ENCODE measurements around the gene SLIT3.

SLIT3 gene

GRCh38 chr5:168850683-168851082 lies 450.3 kb downstream of the SLIT3 start:
- TF ChIP-seq EZH2phosphoT487 (IDR thresholded peaks at IDR 0.05; ENCODE audit: borderline replicate concordance): no peak
- TF ChIP-seq CTCF (conservative IDR thresholded peaks at IDR 0.05; ENCODE audit: low read length): no peak
- no peaks in the 10 kb centered on the region for H3K9me3 ChIP-seq (ENCODE audit: insufficient read depth, low read depth, low read length)

GRCh38 chr5:168848569-168848968 lies 452.4 kb downstream of the SLIT3 start:
- H3K4me1 ChIP-seq (ENCODE audit: insufficient read depth, low read length, poor library complexity, severe bottlenecking): peaks cover 59% of the 10 kb centered on the region
- H3K4me3 ChIP-seq (ENCODE audit: low read length, poor library complexity, severe bottlenecking): no peak overlapping the region
- no peak overlapping the region for H2AFZ ChIP-seq (ENCODE audit: low read length)
- H3K4me2 ChIP-seq (ENCODE audit: low read depth, low read length, poor library complexity, severe bottlenecking): no peak overlapping the region
- H4K20me1 ChIP-seq (ENCODE audit: insufficient read depth, low read length, poor library complexity, severe bottlenecking): no peaks in the 10 kb centered on the region
- peaks cover 9% of the 10 kb centered on the region for H3F3A ChIP-seq (ENCODE audit: low read depth)
- no peaks in the 10 kb centered on the region for H3K36me3 ChIP-seq (ENCODE audit: insufficient read depth, low read length)
- H3K79me2 ChIP-seq (ENCODE audit: insufficient read depth, low read length): no peaks in the 10 kb centered on the region
- no peaks in the 10 kb centered on the region for H3K27me3 ChIP-seq (ENCODE audit: insufficient read depth, low read length, poor library complexity, severe bottlenecking)
- H3K9me3 ChIP-seq (ENCODE audit: insufficient read depth, low read depth, low read length): no peaks in the 10 kb centered on the region
- no peak overlapping the region for H3K9ac ChIP-seq (ENCODE audit: low read depth, low read length, poor library complexity, severe bottlenecking)
- no peaks in the 10 kb centered on the region for H3K9me2 ChIP-seq (replicated peaks; ENCODE audit: low read depth, low read length)
- TF ChIP-seq EZH2phosphoT487 (IDR thresholded peaks at IDR 0.05; ENCODE audit: borderline replicate concordance) (no peak), CTCF (conservative IDR thresholded peaks at IDR 0.05; ENCODE audit: low read length) (no peak)

More at GRCh38 chr5:168850683-168851082, 450.3 kb downstream of the SLIT3 start:
- Histone ChIP-seq H3K9me2 (replicated peaks; ENCODE audit: low read depth, low read length) (no peaks in the 10 kb centered on the region), H3F3A (ENCODE audit: low read depth) (peaks cover 9% of the 10 kb centered on the region), H3K4me2 (ENCODE audit: low read depth, low read length, poor library complexity, severe bottlenecking) (peak overlapping the region; percentile 44), H2AFZ (ENCODE audit: low read length) (no peak overlapping the region), H3K27me3 (ENCODE audit: insufficient read depth, low read length, poor library complexity, severe bottlenecking) (no peaks in the 10 kb centered on the region), H3K9ac (ENCODE audit: low read depth, low read length, poor library complexity, severe bottlenecking) (peak overlapping the region; percentile 26), H3K4me3 (ENCODE audit: low read length, poor library complexity, severe bottlenecking) (no peak overlapping the region), H4K20me1 (ENCODE audit: insufficient read depth, low read length, poor library complexity, severe bottlenecking) (no peaks in the 10 kb centered on the region), H3K4me1 (ENCODE audit: insufficient read depth, low read length, poor library complexity, severe bottlenecking) (peaks cover 69% of the 10 kb centered on the region), H3K36me3 (ENCODE audit: insufficient read depth, low read length) (no peaks in the 10 kb centered on the region), H3K79me2 (ENCODE audit: insufficient read depth, low read length) (no peaks in the 10 kb centered on the region)

DNA sequence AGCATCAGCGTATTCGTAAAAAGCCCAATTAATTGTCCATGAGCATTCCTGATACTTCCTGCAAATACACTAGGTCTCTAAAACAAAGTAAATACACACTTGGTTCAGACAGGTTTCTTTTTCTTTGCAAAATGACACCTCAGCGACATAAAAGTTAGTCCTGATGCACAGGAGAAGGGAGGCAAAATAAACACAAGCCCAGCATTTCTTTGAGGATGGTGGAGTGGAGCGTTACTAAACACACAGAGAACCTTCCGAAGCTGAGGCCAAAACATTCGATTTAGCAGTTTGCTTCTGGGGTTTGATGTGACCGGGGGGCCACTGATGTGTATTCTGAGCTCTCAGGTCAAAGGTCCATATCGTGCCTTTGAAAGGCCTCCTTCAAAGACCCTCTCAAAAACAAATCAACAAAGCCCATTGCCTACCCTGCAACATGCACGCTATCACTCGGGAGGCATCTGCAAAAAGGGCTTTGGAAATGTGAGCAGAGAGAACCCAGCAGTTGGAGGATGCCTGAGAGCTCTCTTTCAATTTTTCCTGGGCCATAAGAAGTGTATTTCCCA lies 453.3 kb downstream of the SLIT3 start:
- no peaks in the 10 kb centered on the region for H3K27me3 ChIP-seq (ENCODE audit: insufficient read depth, low read length, poor library complexity, severe bottlenecking)
- no peaks in the 10 kb centered on the region for H3K36me3 ChIP-seq (ENCODE audit: insufficient read depth, low read length)
- no peak overlapping the region for H2AFZ ChIP-seq (ENCODE audit: low read length)
- no peaks in the 10 kb centered on the region for H4K20me1 ChIP-seq (ENCODE audit: insufficient read depth, low read length, poor library complexity, severe bottlenecking)
- H3K9ac ChIP-seq (ENCODE audit: low read depth, low read length, poor library complexity, severe bottlenecking): no peak overlapping the region
- no peaks in the 10 kb centered on the region for H3K9me3 ChIP-seq (ENCODE audit: insufficient read depth, low read depth, low read length)
- peaks cover 8% of the 10 kb centered on the region; the same call in 1 of the 2 replicates for H3F3A ChIP-seq (ENCODE audit: low read depth)
- no peak overlapping the region for H3K4me2 ChIP-seq (ENCODE audit: low read depth, low read length, poor library complexity, severe bottlenecking)
- no peak for TF ChIP-seq EZH2phosphoT487 (IDR thresholded peaks at IDR 0.05; ENCODE audit: borderline replicate concordance)
- H3K79me2 ChIP-seq (ENCODE audit: insufficient read depth, low read length): no peaks in the 10 kb centered on the region
- no peak overlapping the region for H3K4me3 ChIP-seq (ENCODE audit: low read length, poor library complexity, severe bottlenecking)
- no peaks in the 10 kb centered on the region for H3K9me2 ChIP-seq (replicated peaks; ENCODE audit: low read depth, low read length)
- peaks cover 49% of the 10 kb centered on the region for H3K4me1 ChIP-seq (ENCODE audit: insufficient read depth, low read length, poor library complexity, severe bottlenecking)

DNA sequence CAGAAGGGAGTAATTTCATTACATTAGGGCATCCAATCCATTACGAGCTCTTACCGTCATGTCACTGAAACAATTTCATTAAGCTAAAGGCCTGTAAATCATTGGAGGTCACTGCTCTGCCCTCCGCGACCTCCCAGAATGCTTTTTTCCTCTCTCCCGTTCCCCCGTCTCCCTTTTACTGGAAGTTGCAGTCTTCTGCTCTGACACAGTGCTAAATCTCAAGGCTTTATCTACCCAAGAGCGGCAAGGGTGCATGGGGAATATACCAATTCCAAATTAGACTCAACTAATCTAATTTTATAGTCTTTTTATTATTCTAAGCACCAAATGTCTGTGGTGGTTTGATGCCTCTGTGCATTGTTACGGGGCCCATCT lies 456.0 kb downstream of the SLIT3 start:
- no peaks in the 10 kb centered on the region for H4K20me1 ChIP-seq (ENCODE audit: insufficient read depth, low read length, poor library complexity, severe bottlenecking)

More for the DNA sequence above, 456.0 kb downstream of the SLIT3 start:
- Histone ChIP-seq H2AFZ (ENCODE audit: low read length) (no peak overlapping the region), H3K27me3 (ENCODE audit: insufficient read depth, low read length, poor library complexity, severe bottlenecking) (no peaks in the 10 kb centered on the region), H3K4me3 (ENCODE audit: low read length, poor library complexity, severe bottlenecking) (no peak overlapping the region), H3K4me1 (ENCODE audit: insufficient read depth, low read length, poor library complexity, severe bottlenecking) (peaks cover 24% of the 10 kb centered on the region), H3K4me2 (ENCODE audit: low read depth, low read length, poor library complexity, severe bottlenecking) (no peak overlapping the region), H3F3A (ENCODE audit: low read depth) (no peaks in the 10 kb centered on the region), H3K36me3 (ENCODE audit: insufficient read depth, low read length) (no peaks in the 10 kb centered on the region), H3K79me2 (ENCODE audit: insufficient read depth, low read length) (no peaks in the 10 kb centered on the region), H3K9ac (ENCODE audit: low read depth, low read length, poor library complexity, severe bottlenecking) (no peak overlapping the region), H3K9me2 (replicated peaks; ENCODE audit: low read depth, low read length) (no peaks in the 10 kb centered on the region), H3K9me3 (ENCODE audit: insufficient read depth, low read depth, low read length) (no peaks in the 10 kb centered on the region)
- TF ChIP-seq EZH2phosphoT487 (IDR thresholded peaks at IDR 0.05; ENCODE audit: borderline replicate concordance) (no peak), CTCF (conservative IDR thresholded peaks at IDR 0.05; ENCODE audit: low read length) (no peak)

Data from Loucy (cell line).